ENCODE results near the gene MSN. TPM values are rescaled to one million over a fixed set of nuclear protein-coding genes. Genes with fewer than 3 reads are reported as not detected.

MSN gene
- total RNA-seq, 4 donors from 2014 or later = 40.0 to 73.8 (median 60.4) TPM

GRCh38 chrX:65741823-65742222, 74.4 kb downstream of the MSN start:
- in situ Hi-C loops (cut with MboI; ENCODE audit: low pct_ligation_motif_present in 1 of 4, low pct_unique_long_range_greater_than_20kb in 1 of 4, low sequenced_read_pairs in 3 of 4) = loop anchor here in 2 of 4 donors (25.0 kb wide), 2 partner anchors 155 to 245 kb away; no protein-coding TSS in a partner anchor
- intact Hi-C loops (cut with DNase I; ENCODE audit: low total_unique reads) = no loop called here
- no peaks in the 10 kb centered on the region for H3K36me3 ChIP-seq

DNA sequence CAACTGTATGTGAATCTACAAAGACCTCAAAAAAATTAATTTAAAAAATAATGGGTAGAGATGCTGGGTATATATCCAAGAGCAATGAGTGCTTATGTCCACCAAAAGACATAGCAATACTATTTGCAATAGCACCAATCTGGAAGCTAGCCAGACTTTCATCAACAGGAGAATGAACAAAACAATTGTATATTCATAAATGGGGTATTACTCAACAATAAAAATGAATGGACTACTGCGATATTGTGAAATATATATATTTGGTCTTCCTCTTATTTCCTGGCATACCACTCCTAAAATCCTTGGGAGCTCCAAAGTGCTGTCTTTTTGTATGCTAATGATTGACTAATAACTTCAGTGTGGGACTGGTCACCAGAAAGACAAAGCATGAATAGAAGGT, 77.5 kb downstream of the MSN start:
- H3K36me3 ChIP-seq = no peaks in the 10 kb centered on the region
- no peak overlapping the region for H3K27ac ChIP-seq
- no peak overlapping the region for H3K4me3 ChIP-seq
- no peak for DNase-seq
- in situ Hi-C loops (cut with MboI; ENCODE audit: low pct_ligation_motif_present in 1 of 4, low pct_unique_long_range_greater_than_20kb in 1 of 4, low sequenced_read_pairs in 3 of 4) = loop anchor here in 2 of 4 donors (25.0 kb wide), 2 partner anchors 158 to 242 kb away; no protein-coding TSS in a partner anchor
- no peaks in the 10 kb centered on the region for H3K4me1 ChIP-seq
- intact Hi-C loops (cut with DNase I; ENCODE audit: low total_unique reads) = no loop called here
- no peaks in the 10 kb centered on the region for H3K27me3 ChIP-seq
- WGBS, 2 donors (ENCODE audit: low coverage in 1 of 2) = 50 to 89% methylated on average over 1 of the region's 1 CpG
- TF ChIP-seq EP300 (IDR thresholded peaks at IDR 0.05; ENCODE audit: low read depth) (no peak), POLR2A (IDR thresholded peaks at IDR 0.05) (no peak), POLR2AphosphoS5 (IDR thresholded peaks at IDR 0.05) (no peak), CTCF (IDR thresholded peaks at IDR 0.05) (no peak)
- no peaks in the 10 kb centered on the region for H3K9me3 ChIP-seq

More at GRCh38 chrX:65741823-65742222, 74.4 kb downstream of the MSN start:
- no peaks in the 10 kb centered on the region for H3K27me3 ChIP-seq
- H3K9me3 ChIP-seq = no peaks in the 10 kb centered on the region
- no peak for TF ChIP-seq CTCF (IDR thresholded peaks at IDR 0.05)
- TF ChIP-seq POLR2A (IDR thresholded peaks at IDR 0.05) = no peak
- no peak for TF ChIP-seq POLR2AphosphoS5 (IDR thresholded peaks at IDR 0.05)
- no peak for TF ChIP-seq EP300 (IDR thresholded peaks at IDR 0.05; ENCODE audit: low read depth)
- H3K27ac ChIP-seq = no peak overlapping the region
- H3K4me1 ChIP-seq = no peaks in the 10 kb centered on the region
- H3K4me3 ChIP-seq = no peak overlapping the region
- WGBS, 2 donors (ENCODE audit: low coverage in 1 of 2) = 67% methylated on average over 2 of the region's 2 CpGs; no CpG with 5 or more reads in 1 of the 2 donors
- no peak for DNase-seq

GRCh38 chrX:65745427-65745826, 78.0 kb downstream of the MSN start:
- no peak for DNase-seq
- no peak for TF ChIP-seq EP300 (IDR thresholded peaks at IDR 0.05; ENCODE audit: low read depth)
- TF ChIP-seq CTCF (IDR thresholded peaks at IDR 0.05) = no peak
- no peak for TF ChIP-seq POLR2AphosphoS5 (IDR thresholded peaks at IDR 0.05)
- TF ChIP-seq POLR2A (IDR thresholded peaks at IDR 0.05) = no peak
- in situ Hi-C loops (cut with MboI; ENCODE audit: low pct_ligation_motif_present in 1 of 4, low pct_unique_long_range_greater_than_20kb in 1 of 4, low sequenced_read_pairs in 3 of 4) = loop anchor here in 2 of 4 donors (25.0 kb wide), 2 partner anchors 158 to 242 kb away; no protein-coding TSS in a partner anchor
- Histone ChIP-seq H3K36me3 (no peaks in the 10 kb centered on the region), H3K4me1 (no peaks in the 10 kb centered on the region), H3K27me3 (no peaks in the 10 kb centered on the region), H3K4me3 (no peak overlapping the region), H3K27ac (no peak overlapping the region), H3K9me3 (no peaks in the 10 kb centered on the region)
- WGBS, 2 donors (ENCODE audit: low coverage in 1 of 2) = 64% methylated on average over 6 of the region's 6 CpGs; no CpG with 5 or more reads in 1 of the 2 donors
- intact Hi-C loops (cut with DNase I; ENCODE audit: low total_unique reads) = no loop called here

DNA sequence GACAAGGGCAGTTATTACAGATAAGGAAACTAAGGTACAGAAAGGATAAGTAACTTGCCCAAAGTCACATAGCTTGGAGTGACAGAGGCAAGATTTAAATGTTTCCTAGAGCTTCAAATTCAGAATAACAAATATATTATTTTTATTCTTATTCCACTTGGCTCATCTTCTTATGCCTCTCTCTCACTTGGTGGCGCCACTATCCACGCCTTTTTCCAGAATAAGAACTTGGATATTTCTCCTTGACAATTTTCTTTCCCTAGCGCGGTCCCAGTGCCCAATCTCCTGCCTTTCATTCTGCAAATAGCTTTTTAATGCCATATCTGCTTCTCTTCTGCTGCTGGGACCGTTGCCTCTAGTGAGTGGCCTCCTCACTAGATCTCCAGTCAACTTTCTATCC, 78.5 kb downstream of the MSN start:
- WGBS, 2 donors (ENCODE audit: low coverage in 1 of 2) = 43% methylated on average over 5 of the region's 5 CpGs; no CpG with 5 or more reads in 1 of the 2 donors
- in situ Hi-C loops (cut with MboI; ENCODE audit: low pct_ligation_motif_present in 1 of 4, low pct_unique_long_range_greater_than_20kb in 1 of 4, low sequenced_read_pairs in 3 of 4) = loop anchor here in 2 of 4 donors (25.0 kb wide), 2 partner anchors 159 to 241 kb away; no protein-coding TSS in a partner anchor
- no peak for TF ChIP-seq POLR2AphosphoS5 (IDR thresholded peaks at IDR 0.05)
- TF ChIP-seq EP300 (IDR thresholded peaks at IDR 0.05; ENCODE audit: low read depth) = no peak
- TF ChIP-seq CTCF (IDR thresholded peaks at IDR 0.05) = peak; percentile 9 to 38 (median 24)
- no peak for TF ChIP-seq POLR2A (IDR thresholded peaks at IDR 0.05)
- H3K4me1 ChIP-seq = no peaks in the 10 kb centered on the region
- no peak overlapping the region for H3K4me3 ChIP-seq
- H3K36me3 ChIP-seq = no peaks in the 10 kb centered on the region
- intact Hi-C loops (cut with DNase I; ENCODE audit: low total_unique reads) = no loop called here
- DNase-seq = peak; percentile 34
- no peaks in the 10 kb centered on the region for H3K27me3 ChIP-seq
- no peaks in the 10 kb centered on the region for H3K9me3 ChIP-seq
- H3K27ac ChIP-seq = no peak overlapping the region

Measured in transverse colon (tissue), 4 donors.